ENCODE results near the gene TMTC1. TPM values are rescaled to one million over a fixed set of nuclear protein-coding genes. Genes with fewer than 3 reads are reported as not detected.

The TMTC1 gene
- total RNA-seq, 4 donors from 2014 or later = 16.6 to 47.8 (median 25.6) TPM

DNA sequence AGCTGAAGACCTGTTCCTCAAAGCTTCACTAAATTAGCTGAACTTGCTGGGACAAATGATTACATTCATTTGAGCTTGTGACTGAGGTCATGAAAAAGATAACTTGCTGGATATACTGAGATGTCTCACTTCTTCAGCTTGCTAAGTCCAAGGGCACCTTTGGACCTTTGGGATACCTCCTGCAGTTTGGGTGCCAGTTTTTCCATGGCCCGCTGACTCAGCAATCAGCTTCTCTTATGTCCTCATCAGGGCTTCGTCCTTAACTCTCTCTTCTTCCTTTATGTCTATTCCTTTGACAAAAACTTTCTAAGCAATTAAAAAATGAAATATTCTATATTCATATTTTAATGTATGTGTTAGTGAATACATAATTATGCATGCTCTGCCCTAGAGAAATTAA, 331.9 kb downstream of the TMTC1 start:
- Histone ChIP-seq H3K27me3 (no peaks in the 10 kb centered on the region), H3K36me3 (no peaks in the 10 kb centered on the region), H3K9me3 (no peaks in the 10 kb centered on the region), H3K4me1 (no peaks in the 10 kb centered on the region), H3K4me3 (replicated peaks in 1 of 3) (no peak overlapping the region), H3K27ac (no peak overlapping the region)
- no peak for DNase-seq
- intact Hi-C loops (cut with DNase I) = no loop called here
- TF ChIP-seq, protein P1, sequence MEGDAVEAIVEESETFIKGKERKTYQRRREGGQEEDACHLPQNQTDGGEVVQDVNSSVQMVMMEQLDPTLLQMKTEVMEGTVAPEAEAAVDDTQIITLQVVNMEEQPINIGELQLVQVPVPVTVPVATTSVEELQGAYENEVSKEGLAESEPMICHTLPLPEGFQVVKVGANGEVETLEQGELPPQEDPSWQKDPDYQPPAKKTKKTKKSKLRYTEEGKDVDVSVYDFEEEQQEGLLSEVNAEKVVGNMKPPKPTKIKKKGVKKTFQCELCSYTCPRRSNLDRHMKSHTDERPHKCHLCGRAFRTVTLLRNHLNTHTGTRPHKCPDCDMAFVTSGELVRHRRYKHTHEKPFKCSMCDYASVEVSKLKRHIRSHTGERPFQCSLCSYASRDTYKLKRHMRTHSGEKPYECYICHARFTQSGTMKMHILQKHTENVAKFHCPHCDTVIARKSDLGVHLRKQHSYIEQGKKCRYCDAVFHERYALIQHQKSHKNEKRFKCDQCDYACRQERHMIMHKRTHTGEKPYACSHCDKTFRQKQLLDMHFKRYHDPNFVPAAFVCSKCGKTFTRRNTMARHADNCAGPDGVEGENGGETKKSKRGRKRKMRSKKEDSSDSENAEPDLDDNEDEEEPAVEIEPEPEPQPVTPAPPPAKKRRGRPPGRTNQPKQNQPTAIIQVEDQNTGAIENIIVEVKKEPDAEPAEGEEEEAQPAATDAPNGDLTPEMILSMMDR (IDR thresholded peaks at IDR 0.05) = no peak
- no peak for TF ChIP-seq POLR2A (IDR thresholded peaks at IDR 0.05)
- 90 to 94% methylated on average over 2 of the region's 2 CpGs for WGBS, 2 donors
